Endothelial cell of umbilical vein (primary cell): ENCODE measurements around the gene CUBN. TPM values are rescaled to one million over a fixed set of nuclear protein-coding genes. Genes with fewer than 3 reads are reported as not detected.

ENCODE experiments used
- BruUV-seq: library from RNA; stranded (reverse); fragments of 400-500 nt; replicated peaks from 2 replicates; lab custom pipeline; 2021; lab: Mats Ljungman, UMichigan
- CTCF ChIA-PET: fragments of 300-600, 350-600 bp; sonication (Branson Sonifier 250); formaldehyde crosslinking; loops from one replicate; lab custom pipeline; 2021; ENCODE audit warnings: antibody characterized with exemption, inconsistent platforms; lab: Charles Lee
- POLR2A ChIA-PET: fragments of 300-600, 350-600 bp; sonication (Branson Sonifier 250); formaldehyde crosslinking; loops from one replicate; lab custom pipeline; 2021; ENCODE audit warnings: antibody characterized with exemption, inconsistent platforms; lab: Charles Lee
- DNase-seq: peaks from one replicate; pipeline ENCODE4 v3.0.0-alpha.2; 2011; ENCODE audit warnings: low read depth, low spot score
- FAIRE-seq: peaks from 2 replicates; lab custom pipeline; 2011; peaks lifted over from hg19 to GRCh38; lab: Jason Lieb, UNC
- H2AFZ ChIP-seq: 2 replicates; pipeline ENCODE4 v1.6.0; 2012; ENCODE audit warnings: low read depth, low read length, control low read depth, inconsistent platforms
- H3K27ac ChIP-seq: 2 replicates; pipeline ENCODE4 v1.5.1; 2011; ENCODE audit warnings: low read depth, mild to moderate bottlenecking, control low read depth, low read length, moderate library complexity; ENCODE audit not compliant: insufficient read depth
- H3K27me3 ChIP-seq, 2 experiments: 2 replicates each; pipeline versions ENCODE4 v1.6.0 to v1.6.1; 2011; ENCODE audit warnings: low read length in 2 of 2, mixed read lengths in 1 of 2; ENCODE audit not compliant: control insufficient read depth in 2 of 2, insufficient read depth in 2 of 2
- H3K36me3 ChIP-seq, 2 experiments: 2 replicates in 1 of 2; 3 replicates in 1 of 2; pipeline ENCODE4 v1.5.1; 2011; ENCODE audit warnings: low read length in 2 of 2, mild to moderate bottlenecking in 1 of 2, moderate library complexity in 1 of 2; ENCODE audit not compliant: control insufficient read depth in 2 of 2, insufficient read depth in 2 of 2; ENCODE audit errors: extremely low read depth in 1 of 2
- H3K4me1 ChIP-seq: 3 replicates; pipeline ENCODE4 v1.5.1; 2011; ENCODE audit warnings: mild to moderate bottlenecking, low read length; ENCODE audit not compliant: control insufficient read depth, insufficient read depth; ENCODE audit errors: extremely low read depth
- H3K4me2 ChIP-seq: 2 replicates; pipeline ENCODE4 v1.6.1; 2011; ENCODE audit warnings: low read length, control low read depth, mixed read lengths; ENCODE audit not compliant: insufficient read depth
- H3K4me3 ChIP-seq, 3 experiments: fragments of 200-600 bp in 1 of 3; sonication (generic), shearing (Covaris generic) in 1 of 3; replicated peaks in 1 of 3; 2 replicates each; pipeline ENCODE4 v1.5.1; 2011 to 2016; ENCODE audit warnings: control low read depth in 3 of 3, low read length in 3 of 3, mild to moderate bottlenecking in 2 of 3, inconsistent platforms in 1 of 3, low read depth in 1 of 3, moderate library complexity in 1 of 3; ENCODE audit not compliant: insufficient read depth in 1 of 3
- H3K79me2 ChIP-seq: 2 replicates; pipeline ENCODE4 v1.6.0; 2012; ENCODE audit warnings: low read length, inconsistent platforms; ENCODE audit not compliant: control insufficient read depth, insufficient read depth
- H3K9ac ChIP-seq: replicated peaks from 2 replicates; pipeline ENCODE3; 2011; ENCODE audit warnings: low read length, control low read depth; ENCODE audit not compliant: insufficient read depth; ENCODE audit errors: extremely low read depth
- H3K9me1 ChIP-seq: replicated peaks from 3 replicates; pipeline ENCODE4 v1.6.0; 2011; ENCODE audit warnings: mild to moderate bottlenecking, low read length; ENCODE audit not compliant: control insufficient read depth, insufficient read depth; ENCODE audit errors: extremely low read depth
- H3K9me3 ChIP-seq: replicated peaks from 2 replicates; pipeline ENCODE4 v1.5.1; 2012; ENCODE audit warnings: low read length, inconsistent platforms; ENCODE audit not compliant: control insufficient read depth, insufficient read depth
- H4K20me1 ChIP-seq: replicated peaks from 2 replicates; pipeline ENCODE3; 2011; ENCODE audit warnings: mild to moderate bottlenecking, low read length; ENCODE audit not compliant: control insufficient read depth, insufficient read depth; ENCODE audit errors: extremely low read depth
- CTCF ChIP-seq, 2 donors: IDR thresholded peaks; 1 replicate in 1 of 2; 2 replicates in 1 of 2; pipeline ENCODE4 v1.5.1; 2011; ENCODE audit warnings: low read length in 2 of 2, mild to moderate bottlenecking in 2 of 2, moderate library complexity in 2 of 2, control low read depth in 1 of 2, inconsistent platforms in 1 of 2, low read depth in 1 of 2; ENCODE audit not compliant: insufficient read depth in 1 of 2; ENCODE audit errors: extremely low read depth in 1 of 2
- EZH2 ChIP-seq: IDR thresholded peaks from 2 replicates; pipeline ENCODE4 v1.6.1; 2012; ENCODE audit warnings: borderline replicate concordance, low read depth, mild to moderate bottlenecking, moderate library complexity, low read length, inconsistent platforms; ENCODE audit not compliant: severe bottlenecking
- FOS ChIP-seq: IDR thresholded peaks from 2 replicates; pipeline ENCODE4 v1.6.1; 2011; ENCODE audit warnings: mild to moderate bottlenecking, low read length, moderate library complexity, borderline replicate concordance; ENCODE audit not compliant: insufficient read depth
- GATA2 ChIP-seq: IDR thresholded peaks from 2 replicates; pipeline ENCODE4 v1.7.0; 2011; ENCODE audit warnings: low read depth, mild to moderate bottlenecking, moderate library complexity, mixed read lengths, low read length; ENCODE audit not compliant: insufficient read length, insufficient read depth
- JUN ChIP-seq: IDR thresholded peaks from 2 replicates; pipeline ENCODE4 v1.6.1; 2011; ENCODE audit warnings: borderline replicate concordance, low read depth; ENCODE audit not compliant: insufficient read length, insufficient read depth
- MAX ChIP-seq: IDR thresholded peaks from 2 replicates; pipeline ENCODE4 v1.6.1; 2011; ENCODE audit not compliant: insufficient read depth, insufficient read length
- MYC ChIP-seq: IDR thresholded peaks from one replicate; pipeline ENCODE4 v1.6.1; 2011; ENCODE audit warnings: mild to moderate bottlenecking, low read depth, low read length
- POLR2A ChIP-seq: IDR thresholded peaks from 2 replicates; pipeline ENCODE4 v1.6.1; 2012; ENCODE audit warnings: low read depth, mild to moderate bottlenecking, control low read depth, low read length
- POLR2AphosphoS5 ChIP-seq: IDR thresholded peaks from 2 replicates; pipeline ENCODE4 v1.6.1; 2012; ENCODE audit warnings: low read depth, mild to moderate bottlenecking, control low read depth, low read length, moderate library complexity; ENCODE audit not compliant: insufficient read depth
- dilution Hi-C: fragments of 300-500 bp; cut with MboI; formaldehyde crosslinking; loops from one replicate; pipeline ENCODE4 v1.15.0; 2019; ENCODE audit warnings: low sequenced_read_pairs; ENCODE audit not compliant: extremely low pct_ligation_motif_present
- intact Hi-C: fragments of 100-400 bp; cut with micrococcal nuclease; formaldehyde crosslinking; loops from one replicate; pipeline ENCODE4 v1.10.0; 2022
- polyA plus RNA-seq, 4 experiments: library from polyadenylated mRNA; depleted of rRNA in 3 of 4; stranded (reverse) in 3 of 4; unstranded in 1 of 4; fragments of >200 nt; gene quantifications; 2 replicates each; pipeline versions ENCODE4 v1.2.1 to v1.2.3, GENCODE V29; 2011 to 2012; ENCODE audit warnings: missing spikeins in 1 of 4
- total RNA-seq: library from RNA; stranded (reverse); gene quantifications from 2 replicates; pipeline ENCODE4 v1.2.3, GENCODE V29; 2021

Gene CUBN
- total and polyA plus RNA-seq, 2 donors (not counting 3 experiments of a cell fraction or from before 2014, with no cell fraction given), result 2.7 to 4.6 TPM

GRCh38 chr10:16938952-16939351, 190.7 kb downstream of the CUBN start:
- BruUV-seq, result no TSS peak
- no peak for FAIRE-seq

More at GRCh38 chr10:16938952-16939351, 190.7 kb downstream of the CUBN start:
- Histone ChIP-seq H3K27me3 (no peaks in the 10 kb centered on the region), H3K79me2 (no peaks in the 10 kb centered on the region), H4K20me1 (no peaks in the 10 kb centered on the region), H3K4me3 (no peak overlapping the region), H3K9ac (no peak overlapping the region), H3K36me3 (no peaks in the 10 kb centered on the region), H3K27ac (no peak overlapping the region), H2AFZ (no peak overlapping the region), H3K4me1 (peaks cover 7% of the 10 kb centered on the region), H3K9me1 (no peaks in the 10 kb centered on the region), H3K9me3 (no peaks in the 10 kb centered on the region), H3K4me2 (no peak overlapping the region)
- no peak for DNase-seq
- no peak for TF ChIP-seq POLR2AphosphoS5
- no peak for TF ChIP-seq JUN
- TF ChIP-seq POLR2A, result no peak
- TF ChIP-seq CTCF (IDR thresholded peaks at IDR 0.05; ENCODE audit: extremely low read depth in 1 of 2, insufficient read depth in 1 of 2, low read depth in 1 of 2, low read length in 2 of 2), result no peak
- TF ChIP-seq MYC, result no peak
- no peak for TF ChIP-seq FOS
- no peak for TF ChIP-seq EZH2
- no peak for TF ChIP-seq GATA2
- TF ChIP-seq MAX, result no peak
- dilution Hi-C loops (no loop called here), intact Hi-C loops (no loop called here)
- ChIA-PET CTCF (no interaction called here), POLR2A (no interaction called here)
